C4-2B (cell line): Measurements from ENCODE around the gene OR56B1.
"Not testable (repeated sequence)": the region's sequence is repeated elsewhere in the genome, so short reads cannot be mapped to it uniquely, and the experiment has no call there.

Experiments used
- H3K27ac ChIP-seq: fragments of 450-650 bp; 2 replicates; pipeline ENCODE4 v1.5.1; 2017
- ZFX ChIP-seq: fragments of 450-650 bp; IDR thresholded peaks from 2 replicates; pipeline ENCODE4 v1.6.1; 2017
- TF ChIP-seq, protein P1 (sequence below): fragments of 450-650 bp; conservative IDR thresholded peaks from 2 replicates; pipeline ENCODE4 v1.5.1; 2017; ENCODE audit warnings: mild to moderate bottlenecking

The OR56B1 gene

DNA sequence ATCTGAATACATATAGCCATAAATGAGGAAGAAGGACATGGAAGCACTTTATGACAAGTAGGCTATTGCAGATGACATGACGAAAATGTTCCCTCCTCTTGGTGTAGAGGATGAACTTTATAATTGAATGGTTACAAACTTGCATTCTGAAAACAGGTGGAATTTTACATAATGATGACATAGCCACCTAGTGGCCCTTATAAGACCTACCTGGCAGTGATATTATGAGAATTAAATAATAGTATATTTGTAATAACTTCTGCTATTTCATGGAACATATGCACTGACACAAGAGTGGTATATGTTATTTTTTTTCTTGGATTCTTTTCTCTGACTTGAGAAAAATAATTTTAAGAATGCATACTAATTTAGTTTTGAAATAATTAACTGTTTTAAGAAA is 23.7 kb upstream of the OR56B1 start:
- H3K27ac ChIP-seq, result no peak overlapping the region
- TF ChIP-seq, protein P1, sequence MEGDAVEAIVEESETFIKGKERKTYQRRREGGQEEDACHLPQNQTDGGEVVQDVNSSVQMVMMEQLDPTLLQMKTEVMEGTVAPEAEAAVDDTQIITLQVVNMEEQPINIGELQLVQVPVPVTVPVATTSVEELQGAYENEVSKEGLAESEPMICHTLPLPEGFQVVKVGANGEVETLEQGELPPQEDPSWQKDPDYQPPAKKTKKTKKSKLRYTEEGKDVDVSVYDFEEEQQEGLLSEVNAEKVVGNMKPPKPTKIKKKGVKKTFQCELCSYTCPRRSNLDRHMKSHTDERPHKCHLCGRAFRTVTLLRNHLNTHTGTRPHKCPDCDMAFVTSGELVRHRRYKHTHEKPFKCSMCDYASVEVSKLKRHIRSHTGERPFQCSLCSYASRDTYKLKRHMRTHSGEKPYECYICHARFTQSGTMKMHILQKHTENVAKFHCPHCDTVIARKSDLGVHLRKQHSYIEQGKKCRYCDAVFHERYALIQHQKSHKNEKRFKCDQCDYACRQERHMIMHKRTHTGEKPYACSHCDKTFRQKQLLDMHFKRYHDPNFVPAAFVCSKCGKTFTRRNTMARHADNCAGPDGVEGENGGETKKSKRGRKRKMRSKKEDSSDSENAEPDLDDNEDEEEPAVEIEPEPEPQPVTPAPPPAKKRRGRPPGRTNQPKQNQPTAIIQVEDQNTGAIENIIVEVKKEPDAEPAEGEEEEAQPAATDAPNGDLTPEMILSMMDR, result peak; percentile 67
- TF ChIP-seq ZFX, result no peak

DNA sequence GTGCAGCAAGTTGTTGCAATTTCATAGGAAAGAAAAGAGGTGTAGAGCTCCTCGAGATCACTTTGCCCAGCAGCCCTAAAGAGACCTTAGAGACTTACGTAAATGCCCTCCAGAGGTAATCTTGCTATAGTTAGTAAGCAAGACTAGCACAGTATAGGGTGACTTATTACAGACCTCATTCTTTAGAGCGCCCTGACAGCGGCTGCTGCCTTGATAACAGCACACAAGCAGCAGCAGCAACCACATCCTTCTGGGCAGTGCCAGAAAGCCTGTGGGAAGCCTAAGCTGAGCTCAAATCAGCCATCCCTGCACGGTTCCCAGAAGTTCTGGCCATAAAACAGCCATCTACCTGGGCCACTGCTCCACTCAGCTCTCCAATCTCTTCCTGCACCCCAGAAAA is 22.6 kb upstream of the OR56B1 start:
- no peak for TF ChIP-seq ZFX
- TF ChIP-seq, protein P1, result no peak
- H3K27ac ChIP-seq, result no peak overlapping the region

DNA sequence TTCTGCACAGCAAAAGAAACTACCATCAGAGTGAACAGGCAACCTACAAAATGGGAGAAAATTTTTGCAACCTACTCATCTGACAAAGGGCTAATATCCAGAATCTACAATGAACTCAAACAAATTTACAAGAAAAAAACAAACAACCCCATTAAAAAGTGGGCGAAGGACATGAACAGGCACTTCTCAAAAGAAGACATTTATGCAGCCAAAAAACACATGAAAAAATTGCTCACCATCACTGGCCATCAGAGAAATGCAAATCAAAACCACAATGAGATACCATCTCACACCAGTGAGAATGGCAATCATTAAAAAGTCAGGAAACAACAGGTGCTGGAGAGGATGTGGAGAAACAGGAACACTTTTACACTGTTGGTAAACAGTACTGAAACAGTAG is 19.7 kb upstream of the OR56B1 start:
- not testable (repeated sequence) for H3K27ac ChIP-seq

DNA sequence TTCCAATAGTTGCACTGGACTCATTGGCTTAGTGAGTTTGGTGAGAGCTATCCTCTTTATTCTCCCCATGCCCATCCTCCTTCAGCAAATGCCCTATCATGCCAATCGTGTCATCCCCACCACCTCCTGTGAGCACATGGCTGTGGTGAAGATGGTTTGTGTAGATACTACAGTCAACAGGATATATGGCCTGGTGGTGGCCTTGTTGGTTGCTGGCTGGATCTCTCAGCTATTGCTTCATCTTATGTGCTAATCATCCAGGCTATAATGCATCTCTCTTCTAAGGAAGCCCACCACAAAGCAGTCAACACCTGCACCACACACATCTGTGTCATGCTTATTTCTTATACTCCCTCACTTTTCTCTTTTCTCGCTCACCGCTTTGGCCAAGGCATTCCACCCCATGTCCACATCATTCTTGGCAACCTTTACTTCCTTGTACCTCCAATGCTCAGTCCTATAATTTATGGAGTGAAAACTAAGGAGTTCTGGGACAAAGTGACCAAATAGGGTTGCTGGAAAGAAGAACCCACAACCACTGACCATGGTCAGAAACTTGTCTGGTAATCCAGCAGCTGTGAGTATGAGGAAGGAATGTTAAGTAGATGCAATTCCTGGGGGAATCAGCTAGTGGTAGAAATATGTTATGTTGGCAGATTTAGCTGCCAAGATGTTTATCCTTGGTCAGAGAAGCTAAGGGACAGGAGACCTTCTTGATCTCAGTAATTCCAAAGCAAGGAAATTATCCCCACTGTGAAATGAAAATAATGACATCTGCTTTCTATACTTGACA is 16.3 kb upstream of the OR56B1 start:
- TF ChIP-seq, protein P1, result no peak
- no peak for TF ChIP-seq ZFX
- H3K27ac ChIP-seq, result no peak overlapping the region

DNA sequence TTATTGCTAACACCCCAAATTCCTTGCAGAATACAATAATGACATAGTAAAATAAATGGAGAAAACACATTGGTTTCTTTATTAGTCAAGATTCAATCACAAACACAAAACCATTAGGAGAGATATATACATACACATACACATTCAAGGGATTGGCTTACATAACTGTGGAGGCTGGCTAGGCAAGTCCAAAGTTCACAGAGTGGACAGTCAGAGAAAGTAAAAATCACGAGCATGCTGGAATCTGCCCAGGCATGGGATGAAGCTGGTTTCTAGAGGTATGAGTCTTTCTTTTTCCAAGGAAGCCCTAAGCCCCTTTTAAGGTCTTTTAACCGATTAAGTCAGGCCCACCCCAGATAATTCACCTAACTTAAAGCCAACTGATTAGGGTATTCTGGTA is 13.6 kb upstream of the OR56B1 start:
- no peak overlapping the region for H3K27ac ChIP-seq
- TF ChIP-seq, protein P1, result no peak
- no peak for TF ChIP-seq ZFX

DNA sequence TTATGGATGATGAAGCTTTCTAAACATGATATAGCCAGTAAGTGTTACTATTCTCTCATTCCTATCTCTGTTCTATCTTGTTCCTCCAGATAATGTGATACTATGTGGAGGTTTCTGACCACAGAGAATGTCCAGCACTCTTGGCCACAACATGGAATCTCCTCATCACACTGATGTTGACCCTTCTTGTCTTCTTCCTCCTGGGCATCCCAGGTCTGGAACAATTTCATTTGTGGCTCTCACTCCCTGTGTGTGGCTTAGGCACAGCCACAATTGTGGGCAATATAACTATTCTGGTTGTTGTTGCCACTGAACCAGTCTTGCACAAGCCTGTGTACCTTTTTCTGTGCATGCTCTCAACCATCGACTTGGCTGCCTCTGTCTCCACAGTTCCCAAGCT is 9.9 kb upstream of the OR56B1 start:
- H3K27ac ChIP-seq, result no peak overlapping the region
- TF ChIP-seq, protein P1, result no peak
- no peak for TF ChIP-seq ZFX

DNA sequence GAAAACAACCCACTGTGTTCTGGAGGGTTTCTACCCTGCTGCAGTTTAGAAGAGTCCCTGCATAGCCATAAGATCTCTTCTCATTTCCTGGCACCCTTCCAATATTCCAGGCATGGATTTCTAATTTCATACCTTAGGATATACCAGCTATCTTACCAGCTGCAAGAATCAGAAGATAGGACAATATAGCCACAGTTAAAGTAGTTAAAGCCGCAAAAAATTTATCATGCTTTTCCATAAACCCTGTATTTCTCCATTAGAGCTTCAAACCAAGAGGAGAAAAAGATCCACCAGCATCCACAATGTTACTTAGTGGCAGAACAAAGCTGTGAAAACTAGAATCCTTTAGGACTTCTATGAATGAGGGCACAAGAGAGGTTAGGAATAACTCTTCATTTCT is 8.6 kb upstream of the OR56B1 start:
- TF ChIP-seq ZFX, result no peak
- TF ChIP-seq, protein P1, result no peak
- no peak overlapping the region for H3K27ac ChIP-seq

DNA sequence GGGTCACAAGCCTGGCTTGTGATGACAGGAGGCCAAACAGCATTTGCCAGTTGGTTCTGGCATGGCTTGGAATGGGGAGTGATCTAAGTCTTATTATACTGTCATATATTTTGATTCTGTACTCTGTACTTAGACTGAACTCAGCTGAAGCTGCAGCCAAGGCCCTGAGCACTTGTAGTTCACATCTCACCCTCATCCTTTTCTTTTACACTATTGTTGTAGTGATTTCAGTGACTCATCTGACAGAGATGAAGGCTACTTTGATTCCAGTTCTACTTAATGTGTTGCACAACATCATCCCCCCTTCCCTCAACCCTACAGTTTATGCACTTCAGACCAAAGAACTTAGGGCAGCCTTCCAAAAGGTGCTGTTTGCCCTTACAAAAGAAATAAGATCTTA is 843 bp downstream of the OR56B1 start:
- TF ChIP-seq, protein P1, result no peak
- no peak for TF ChIP-seq ZFX

More for the DNA sequence above, 843 bp downstream of the OR56B1 start:
- H3K27ac ChIP-seq, result no peak overlapping the region
